GM12875 (cell line): ENCODE measurements around the gene HAGHL.

Experiments
- H3K4me3 ChIP-seq: one replicate; pipeline ENCODE4 v1.5.1; 2011; ENCODE audit warnings: low read depth, low read length, control low read depth
- TF ChIP-seq, protein P1 (sequence below): IDR thresholded peaks from 2 replicates; pipeline ENCODE4 v1.5.1; 2011; ENCODE audit warnings: low read depth, mild to moderate bottlenecking, control low read depth, inconsistent platforms, low read length, moderate library complexity, borderline replicate concordance; ENCODE audit not compliant: insufficient read depth

HAGHL gene

DNA sequence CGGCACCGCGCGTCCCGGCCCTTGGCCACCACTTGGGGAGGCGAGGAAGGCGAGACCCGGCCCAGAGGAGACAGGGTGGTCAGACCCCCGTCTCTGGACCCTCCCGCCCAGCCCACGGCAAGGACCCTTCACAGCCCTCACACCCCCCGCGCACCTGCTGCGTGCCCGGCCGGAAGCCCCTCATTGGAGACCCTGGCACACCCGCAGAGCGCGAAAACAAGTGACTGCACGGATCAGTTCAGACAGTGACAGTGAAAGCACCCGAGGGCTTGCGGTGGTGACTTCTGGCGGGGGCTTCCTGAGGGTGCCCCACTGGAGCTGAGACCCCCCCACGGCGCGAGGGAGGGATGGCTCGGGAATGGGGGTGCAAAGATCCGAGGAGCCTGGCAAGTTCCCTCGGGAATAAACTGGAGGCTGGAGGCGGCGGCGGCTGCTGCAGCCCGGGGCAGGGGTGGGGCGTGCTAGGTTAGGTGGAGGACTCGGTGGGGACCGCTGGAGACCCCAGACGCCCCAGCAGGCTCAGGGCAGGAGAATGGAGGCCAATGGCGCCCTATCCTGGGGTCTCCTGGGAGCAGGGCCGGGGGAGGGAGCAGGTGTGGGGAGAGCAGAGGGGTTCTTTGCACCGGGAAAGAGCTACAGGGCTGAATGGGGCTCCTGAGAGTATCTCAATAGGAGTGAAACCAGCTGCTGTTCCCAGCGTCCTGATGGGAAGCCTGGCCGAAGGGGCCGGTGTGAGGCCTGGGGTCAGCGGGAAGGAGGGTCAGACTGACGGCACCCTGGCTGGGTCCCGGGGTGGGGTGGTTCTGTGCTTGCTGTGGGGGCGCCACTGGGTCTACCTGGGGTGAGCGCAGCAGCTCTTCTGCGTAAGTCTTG is 20.5 kb upstream of the HAGHL start:
- TF ChIP-seq, protein P1, sequence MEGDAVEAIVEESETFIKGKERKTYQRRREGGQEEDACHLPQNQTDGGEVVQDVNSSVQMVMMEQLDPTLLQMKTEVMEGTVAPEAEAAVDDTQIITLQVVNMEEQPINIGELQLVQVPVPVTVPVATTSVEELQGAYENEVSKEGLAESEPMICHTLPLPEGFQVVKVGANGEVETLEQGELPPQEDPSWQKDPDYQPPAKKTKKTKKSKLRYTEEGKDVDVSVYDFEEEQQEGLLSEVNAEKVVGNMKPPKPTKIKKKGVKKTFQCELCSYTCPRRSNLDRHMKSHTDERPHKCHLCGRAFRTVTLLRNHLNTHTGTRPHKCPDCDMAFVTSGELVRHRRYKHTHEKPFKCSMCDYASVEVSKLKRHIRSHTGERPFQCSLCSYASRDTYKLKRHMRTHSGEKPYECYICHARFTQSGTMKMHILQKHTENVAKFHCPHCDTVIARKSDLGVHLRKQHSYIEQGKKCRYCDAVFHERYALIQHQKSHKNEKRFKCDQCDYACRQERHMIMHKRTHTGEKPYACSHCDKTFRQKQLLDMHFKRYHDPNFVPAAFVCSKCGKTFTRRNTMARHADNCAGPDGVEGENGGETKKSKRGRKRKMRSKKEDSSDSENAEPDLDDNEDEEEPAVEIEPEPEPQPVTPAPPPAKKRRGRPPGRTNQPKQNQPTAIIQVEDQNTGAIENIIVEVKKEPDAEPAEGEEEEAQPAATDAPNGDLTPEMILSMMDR, result no peak
- H3K4me3 ChIP-seq, result no peak overlapping the region

DNA sequence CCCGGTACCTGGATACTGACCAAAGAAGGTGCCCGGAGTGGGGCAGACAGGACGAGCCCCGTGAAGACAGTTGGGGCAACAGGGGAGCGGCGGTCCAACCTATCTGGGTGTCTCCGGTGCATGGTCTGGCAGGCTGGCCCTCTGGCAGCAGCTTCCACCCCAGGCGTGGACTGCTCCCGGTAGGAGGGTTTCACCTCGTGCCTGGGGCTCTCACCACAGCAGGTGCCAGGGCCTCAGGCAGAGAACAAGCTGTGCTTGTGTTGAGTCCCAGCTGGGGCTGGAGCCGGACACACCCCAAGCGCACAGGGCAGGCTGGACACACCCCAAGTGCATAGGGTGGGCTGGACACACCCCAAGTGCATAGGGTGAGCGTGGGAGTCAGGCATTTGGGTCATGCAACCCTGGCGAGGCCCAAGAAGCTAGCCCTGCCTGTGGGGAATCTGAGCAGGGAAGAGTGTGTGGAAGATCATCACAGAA is 19.8 kb upstream of the HAGHL start:
- H3K4me3 ChIP-seq, result no peak overlapping the region
- TF ChIP-seq, protein P1, result no peak

DNA sequence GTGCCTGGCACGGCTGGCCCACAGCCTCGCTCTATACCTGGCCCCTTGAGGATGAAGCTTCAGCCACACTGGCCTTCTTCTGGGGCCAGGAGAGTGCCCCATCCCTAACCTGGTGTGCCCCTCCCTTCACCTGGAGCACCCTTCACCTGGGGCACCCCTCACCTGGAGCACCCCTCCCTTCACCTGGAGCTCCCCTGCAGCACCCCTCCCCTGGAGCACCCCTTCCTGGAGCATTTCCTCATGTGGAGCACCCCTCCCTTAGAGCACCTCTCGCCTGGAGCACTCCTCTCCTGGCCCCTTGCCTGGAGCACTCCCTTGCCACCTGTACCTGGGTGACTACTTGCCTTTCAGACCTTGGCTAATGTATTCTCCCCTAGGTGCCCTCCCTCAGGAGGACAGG is 18.9 kb upstream of the HAGHL start:
- TF ChIP-seq, protein P1, result no peak
- no peak overlapping the region for H3K4me3 ChIP-seq

DNA sequence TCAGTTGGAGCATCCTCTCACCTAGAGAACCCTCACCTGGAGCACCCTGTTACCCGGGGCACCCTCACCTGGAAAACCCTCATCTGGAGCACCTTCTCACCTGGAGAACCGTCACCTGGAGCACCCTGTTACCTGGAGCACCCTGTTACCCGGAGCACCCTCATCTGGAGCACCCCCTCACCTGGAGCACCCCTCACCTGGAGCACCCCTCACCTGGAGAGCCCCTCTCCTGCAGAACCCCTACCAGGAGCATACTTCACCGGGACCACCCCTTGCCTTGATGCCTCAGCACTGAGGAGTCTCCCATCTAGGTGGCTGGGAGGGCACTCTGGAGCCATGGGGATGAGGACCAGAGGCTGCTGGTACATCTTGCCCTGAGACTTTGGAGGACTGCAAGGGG is 17.9 kb upstream of the HAGHL start:
- H3K4me3 ChIP-seq, result no peak overlapping the region
- TF ChIP-seq, protein P1, result no peak

DNA sequence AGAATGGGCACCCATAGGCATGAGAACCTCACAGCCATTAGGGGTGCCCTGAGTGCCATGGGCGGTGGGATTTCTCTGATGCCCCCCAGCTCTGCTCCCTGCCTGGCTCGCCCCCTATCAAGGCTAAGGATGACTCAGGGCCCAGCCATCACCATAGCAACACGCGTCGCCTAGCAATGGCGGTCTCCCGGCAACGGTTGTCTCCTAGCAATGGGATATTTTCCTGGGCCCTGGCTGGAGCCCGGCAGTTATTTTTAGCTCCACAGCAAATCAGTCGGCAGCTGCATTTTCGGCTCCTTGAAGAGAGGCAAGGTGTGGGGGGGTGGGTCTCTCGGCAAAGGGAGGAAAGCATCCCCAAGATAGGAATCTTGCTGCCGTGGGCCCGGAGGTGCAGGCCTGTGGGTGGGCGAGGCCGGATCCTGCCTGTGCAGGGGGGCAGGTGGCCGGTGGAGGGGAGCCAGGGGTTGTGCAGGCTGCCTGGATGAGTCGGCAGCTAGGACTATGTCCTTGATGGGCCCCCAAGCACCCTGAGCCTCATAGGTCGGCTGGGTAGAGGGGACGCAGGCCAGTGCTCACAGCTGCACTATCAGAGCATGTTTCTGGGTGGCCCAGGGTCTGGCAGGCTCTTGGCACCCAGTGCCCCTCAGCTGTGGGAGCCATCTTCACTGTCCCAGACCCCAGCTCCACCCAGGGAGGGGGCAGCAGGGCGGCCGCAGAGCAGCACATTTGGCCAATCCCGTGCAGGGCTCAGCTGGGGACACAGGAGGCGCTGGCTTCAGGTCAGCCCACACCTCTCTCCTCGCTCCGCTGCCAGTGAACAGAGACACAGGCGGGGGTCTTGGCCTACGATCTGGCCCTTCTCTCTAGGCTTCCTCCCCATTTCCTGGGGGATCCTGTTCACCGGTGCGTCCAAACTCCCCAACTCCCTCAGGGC is 17.1 kb upstream of the HAGHL start:
- TF ChIP-seq, protein P1, result no peak
- no peak overlapping the region for H3K4me3 ChIP-seq

DNA sequence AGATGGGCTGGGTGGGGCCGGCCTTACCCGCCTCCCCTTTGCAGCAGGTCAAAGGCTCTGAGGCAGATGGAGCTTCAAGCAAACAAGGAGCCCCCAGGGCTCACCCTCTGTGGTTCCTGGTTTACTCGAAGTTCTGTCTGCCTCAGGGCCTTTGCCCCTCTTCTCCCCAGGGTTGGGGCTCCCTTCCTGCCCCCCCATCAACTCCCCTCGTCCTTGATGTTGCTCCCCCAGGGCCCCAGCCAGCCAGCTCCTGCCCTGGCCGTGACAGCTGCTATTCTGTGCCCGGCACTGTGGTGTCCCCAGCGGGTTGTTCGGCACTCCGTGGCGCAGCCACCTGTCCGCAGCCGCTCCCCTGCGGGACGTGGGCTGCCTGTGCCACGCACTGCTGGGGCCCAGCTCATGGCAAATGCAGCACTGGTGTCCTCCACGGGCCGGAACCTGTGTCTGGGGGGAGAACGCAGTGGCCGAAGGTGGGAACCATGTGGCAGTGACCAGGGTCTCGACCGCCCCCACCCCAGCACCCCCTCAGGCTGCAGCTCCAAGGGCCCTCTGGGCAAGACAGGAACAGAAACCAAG is 16.3 kb upstream of the HAGHL start:
- TF ChIP-seq, protein P1, result no peak
- no peak overlapping the region for H3K4me3 ChIP-seq
